GM12801 (cell line): ENCODE measurements around the gene ZBTB20.

ENCODE experiments used
- CTCF ChIP-seq: IDR thresholded peaks from one replicate; pipeline ENCODE4 v1.5.1; 2011; ENCODE audit warnings: control low read depth; ENCODE audit not compliant: insufficient read length; ENCODE audit errors: extremely low read depth

Gene ZBTB20

GRCh38 chr3:115090712-115091111 lies 56.4 kb downstream of the ZBTB20 start:
- TF ChIP-seq CTCF, result no peak

GRCh38 chr3:115089481-115089880 lies 57.6 kb downstream of the ZBTB20 start:
- no peak for TF ChIP-seq CTCF

DNA sequence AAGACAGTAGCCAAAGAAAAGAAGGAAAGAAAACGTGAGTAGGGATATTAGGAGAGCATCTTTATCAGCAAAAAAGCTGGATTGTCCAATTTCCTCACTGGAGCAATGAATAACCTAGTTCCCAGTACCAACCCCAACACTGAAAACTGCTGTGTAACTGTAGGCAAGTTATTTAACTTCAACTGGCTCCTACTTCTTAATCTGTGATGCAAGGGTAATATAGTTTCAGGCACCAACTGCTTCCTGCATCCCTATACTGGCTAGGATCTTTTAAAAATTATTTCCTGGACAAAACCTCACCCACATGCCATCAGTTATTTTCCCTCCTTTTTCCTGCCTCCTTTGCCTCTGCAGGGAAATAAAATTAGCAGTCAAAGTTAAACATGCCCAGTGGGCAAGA lies 59.6 kb downstream of the ZBTB20 start:
- no peak for TF ChIP-seq CTCF

DNA sequence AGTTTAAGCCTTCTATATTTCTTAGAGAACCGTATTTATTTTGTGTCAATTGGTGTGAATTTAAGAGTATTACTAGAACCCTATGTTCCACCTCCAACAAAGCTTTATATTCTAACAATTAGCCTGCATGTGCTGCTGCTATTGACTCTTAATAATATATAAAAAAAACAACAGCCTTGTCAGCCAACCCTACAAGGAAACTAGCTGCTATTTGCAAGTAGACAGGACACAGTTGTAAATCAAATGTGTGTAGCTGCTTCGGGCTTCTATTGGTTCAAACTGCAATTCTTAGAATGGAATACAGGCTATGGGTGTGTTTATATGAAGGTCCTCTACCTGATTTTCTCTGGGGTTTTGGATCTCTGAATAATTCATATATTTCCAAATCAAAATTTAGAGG lies 60.7 kb downstream of the ZBTB20 start:
- TF ChIP-seq CTCF, result no peak

- no peak for TF ChIP-seq CTCF
These were observed 61.8 kb downstream of the ZBTB20 start for GRCh38 chr3:115085197-115085865.

DNA sequence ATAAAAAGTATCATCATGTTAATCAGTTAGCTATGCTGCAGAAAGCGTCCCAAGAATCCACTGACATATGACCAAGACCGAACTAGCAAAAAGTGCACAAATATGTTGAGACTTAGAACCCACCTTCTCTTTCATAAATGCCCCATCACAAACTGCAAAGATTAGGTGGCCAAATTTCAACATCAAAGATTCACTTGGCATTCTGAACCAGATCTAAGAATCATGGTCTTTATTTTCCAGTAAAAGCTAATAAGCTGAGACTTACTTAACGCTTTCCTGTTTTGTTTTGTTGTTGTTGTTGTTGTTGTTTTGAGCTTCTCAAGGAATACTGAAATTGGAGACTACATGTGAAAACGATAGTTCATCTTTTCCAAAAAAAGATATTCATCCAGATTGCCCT lies 62.4 kb downstream of the ZBTB20 start:
- TF ChIP-seq CTCF, result no peak

DNA sequence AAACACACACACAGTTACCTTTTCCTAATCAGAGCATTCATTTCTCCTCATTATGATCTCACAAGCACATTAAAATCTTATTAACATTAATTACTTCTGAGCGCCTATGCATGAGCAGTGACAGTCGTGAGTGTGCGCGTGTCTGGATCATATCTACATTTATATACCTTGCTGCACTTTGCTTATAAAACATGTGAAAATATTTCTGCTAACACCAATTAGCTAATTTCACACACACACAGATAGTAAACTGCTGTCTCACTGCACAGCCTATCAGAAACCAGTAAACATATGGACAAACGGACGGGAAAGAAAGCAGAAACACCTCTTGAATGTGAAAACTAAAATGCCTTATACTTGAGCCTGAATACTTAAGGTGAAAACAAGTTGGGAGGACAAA lies 64.8 kb downstream of the ZBTB20 start:
- TF ChIP-seq CTCF, result no peak
